ENCODE data around the gene INSYN1.

- no peak for TF ChIP-seq ZNF318 (IDR thresholded peaks at IDR 0.05; ENCODE audit: borderline replicate concordance in 1 of 2, low read depth in 1 of 2)
- no peak for TF ChIP-seq CBX1 (IDR thresholded peaks at IDR 0.05; ENCODE audit: low read depth)
- no peak for TF ChIP-seq MYBL2 (IDR thresholded peaks at IDR 0.05; ENCODE audit: low read depth)
- no peak for TF ChIP-seq MYBL2 (CRISPR knock-in tag; IDR thresholded peaks at IDR 0.05; ENCODE audit: borderline replicate concordance)
- no peak for TF ChIP-seq CBFA2T2 (conservative IDR thresholded peaks at IDR 0.05)
- TF ChIP-seq JUNB (CRISPR knock-in tag; conservative IDR thresholded peaks at IDR 0.05) = no peak
- TF ChIP-seq POLR2AphosphoS2 (IDR thresholded peaks at IDR 0.05; ENCODE audit: low read length) = no peak
- no peak for TF ChIP-seq HOMEZ (CRISPR knock-in tag; IDR thresholded peaks at IDR 0.05)
- TF ChIP-seq, protein P1, sequence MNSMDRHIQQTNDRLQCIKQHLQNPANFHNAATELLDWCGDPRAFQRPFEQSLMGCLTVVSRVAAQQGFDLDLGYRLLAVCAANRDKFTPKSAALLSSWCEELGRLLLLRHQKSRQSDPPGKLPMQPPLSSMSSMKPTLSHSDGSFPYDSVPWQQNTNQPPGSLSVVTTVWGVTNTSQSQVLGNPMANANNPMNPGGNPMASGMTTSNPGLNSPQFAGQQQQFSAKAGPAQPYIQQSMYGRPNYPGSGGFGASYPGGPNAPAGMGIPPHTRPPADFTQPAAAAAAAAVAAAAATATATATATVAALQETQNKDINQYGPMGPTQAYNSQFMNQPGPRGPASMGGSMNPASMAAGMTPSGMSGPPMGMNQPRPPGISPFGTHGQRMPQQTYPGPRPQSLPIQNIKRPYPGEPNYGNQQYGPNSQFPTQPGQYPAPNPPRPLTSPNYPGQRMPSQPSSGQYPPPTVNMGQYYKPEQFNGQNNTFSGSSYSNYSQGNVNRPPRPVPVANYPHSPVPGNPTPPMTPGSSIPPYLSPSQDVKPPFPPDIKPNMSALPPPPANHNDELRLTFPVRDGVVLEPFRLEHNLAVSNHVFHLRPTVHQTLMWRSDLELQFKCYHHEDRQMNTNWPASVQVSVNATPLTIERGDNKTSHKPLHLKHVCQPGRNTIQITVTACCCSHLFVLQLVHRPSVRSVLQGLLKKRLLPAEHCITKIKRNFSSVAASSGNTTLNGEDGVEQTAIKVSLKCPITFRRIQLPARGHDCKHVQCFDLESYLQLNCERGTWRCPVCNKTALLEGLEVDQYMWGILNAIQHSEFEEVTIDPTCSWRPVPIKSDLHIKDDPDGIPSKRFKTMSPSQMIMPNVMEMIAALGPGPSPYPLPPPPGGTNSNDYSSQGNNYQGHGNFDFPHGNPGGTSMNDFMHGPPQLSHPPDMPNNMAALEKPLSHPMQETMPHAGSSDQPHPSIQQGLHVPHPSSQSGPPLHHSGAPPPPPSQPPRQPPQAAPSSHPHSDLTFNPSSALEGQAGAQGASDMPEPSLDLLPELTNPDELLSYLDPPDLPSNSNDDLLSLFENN (IDR thresholded peaks at IDR 0.05; ENCODE audit: low read depth in 2 of 2, low read length in 2 of 2) = no peak
- TF ChIP-seq CTCF (IDR thresholded peaks at IDR 0.05 in 2 of 3, conservative IDR thresholded peaks at IDR 0.05 in 1 of 3; ENCODE audit: insufficient read depth in 2 of 3, low read depth in 1 of 3, low read length in 3 of 3) = no peak
- no peak for TF ChIP-seq POLR2AphosphoS5 (IDR thresholded peaks at IDR 0.05; ENCODE audit: control insufficient read depth, insufficient read depth, low read depth, low read length)
- TF ChIP-seq PCBP1 (IDR thresholded peaks at IDR 0.05; ENCODE audit: low read depth, low read length, poor library complexity, severe bottlenecking) = no peak
- TF ChIP-seq LCOR (CRISPR knock-in tag; IDR thresholded peaks at IDR 0.05) = no peak
- TF ChIP-seq FOXM1 (IDR thresholded peaks at IDR 0.05; ENCODE audit: low read depth) = no peak
- no peak for TF ChIP-seq FOXM1 (CRISPR knock-in tag; IDR thresholded peaks at IDR 0.05; ENCODE audit: low read depth)
- TF ChIP-seq HIVEP1 (CRISPR knock-in tag; IDR thresholded peaks at IDR 0.05) = no peak
Measured at GRCh38 chr15:73694419-73694818, 58.7 kb downstream of the INSYN1 start.

Measured in K562 (cell line).